ENCODE measurements around the gene CNOT10.

- TF ChIP-seq CTCF (IDR thresholded peaks at IDR 0.05; ENCODE audit: insufficient read depth, low read length, poor library complexity, severe bottlenecking) (no peak), EZH2phosphoT487 (conservative IDR thresholded peaks at IDR 0.05; ENCODE audit: low read length) (no peak)
These were observed 9.3 kb upstream of the CNOT10 start for GRCh38 chr3:32675650-32676049.
